Activated T-helper 1 cell treated with Interleukin-2 at 50 U/mL for 16 hours (primary cell): ENCODE measurements around the gene CXCL9.
"Not testable (repeated sequence)": the region's sequence is repeated elsewhere in the genome, so short reads cannot be mapped to it uniquely, and the experiment has no call there.

Source experiments
- DNase-seq: peaks from one replicate; pipeline ENCODE4 v3.0.0-alpha.2; 2020; ENCODE audit warnings: low read depth

The CXCL9 gene

GRCh38 chr4:76007089-76007862 is at the start of gene CXCL9:
CXCL9 (minus strand) TSS chr4:76007509; CDS start chr4:76007449, 60 bp downstream.
- no peak for DNase-seq

GRCh38 chr4:76055421-76055820 is 48.1 kb upstream of the CXCL9 start:
- no peak for DNase-seq

- no peak for DNase-seq
These were observed 47.7 kb upstream of the CXCL9 start for GRCh38 chr4:76055016-76055415.

- no peak for DNase-seq
These were observed 46.4 kb upstream of the CXCL9 start for GRCh38 chr4:76053730-76054129.

- not testable (repeated sequence) for DNase-seq
These were observed 43.3 kb upstream of the CXCL9 start for GRCh38 chr4:76050560-76051050.

GRCh38 chr4:76049860-76050416 is 42.6 kb upstream of the CXCL9 start:
- not testable (repeated sequence) for DNase-seq

GRCh38 chr4:76044686-76045085 is 37.4 kb upstream of the CXCL9 start:
- DNase-seq, result not testable (repeated sequence)

- not testable (repeated sequence) for DNase-seq
These were observed 36.0 kb upstream of the CXCL9 start for GRCh38 chr4:76043306-76043705.

- DNase-seq, result not testable (repeated sequence)
These were observed 35.1 kb upstream of the CXCL9 start for GRCh38 chr4:76042241-76042998.

GRCh38 chr4:76036855-76037254 is 29.5 kb upstream of the CXCL9 start:
- DNase-seq, result no peak

GRCh38 chr4:76035799-76036380 is 28.6 kb upstream of the CXCL9 start, which contains the start of gene CXCL11:
CXCL11 (minus strand) TSS chr4:76036070; CDS start chr4:76035987, 83 bp downstream.
- DNase-seq, result no peak

GRCh38 chr4:76035141-76035540 is 27.8 kb upstream of the CXCL9 start:
- no peak for DNase-seq

- DNase-seq, result no peak
These were observed 22.0 kb upstream of the CXCL9 start for GRCh38 chr4:76029300-76029699.

- DNase-seq, result no peak
These were observed 21.0 kb upstream of the CXCL9 start for GRCh38 chr4:76028350-76028765.

GRCh38 chr4:76024065-76024464 is 16.8 kb upstream of the CXCL9 start:
- DNase-seq, result no peak

GRCh38 chr4:76023389-76023788 is 16.1 kb upstream of the CXCL9 start, which contains the start of gene CXCL10:
CXCL10 (minus strand) TSS chr4:76023497; CDS start chr4:76023431, 66 bp downstream.
- DNase-seq, result no peak

- DNase-seq, result no peak
These were observed 15.4 kb upstream of the CXCL9 start for GRCh38 chr4:76022677-76023076.

GRCh38 chr4:76022031-76022430 is 14.7 kb upstream of the CXCL9 start:
- DNase-seq, result no peak

- DNase-seq, result no peak
These were observed 9.9 kb upstream of the CXCL9 start for GRCh38 chr4:76017056-76017686.

GRCh38 chr4:76016393-76016792 is 9.1 kb upstream of the CXCL9 start:
- no peak for DNase-seq

GRCh38 chr4:76013540-76013939 is 6.2 kb upstream of the CXCL9 start:
- DNase-seq, result no peak

GRCh38 chr4:76012388-76012801 is 5.1 kb upstream of the CXCL9 start:
- no peak for DNase-seq
